HEK293 (cell line): ENCODE data around the gene ANAPC16.

Experiments used
- CTCF ChIP-seq: fragments of 450-650 bp; formaldehyde crosslinking; IDR thresholded peaks from 2 replicates; pipeline ENCODE4 v1.5.1; 2016; ENCODE audit warnings: missing biosample characterization, missing genetic modification characterization
- KLF1 ChIP-seq: fragments of 450-650 bp; formaldehyde crosslinking; IDR thresholded peaks from 2 replicates; pipeline ENCODE4 v1.5.1; 2016; ENCODE audit warnings: missing biosample characterization, missing genetic modification characterization
- KLF16 ChIP-seq: fragments of 450-650 bp; formaldehyde crosslinking; IDR thresholded peaks from 2 replicates; pipeline ENCODE4 v1.5.1; 2017; ENCODE audit warnings: missing biosample characterization, missing genetic modification characterization
- ZBTB1 ChIP-seq: fragments of 450-650 bp; formaldehyde crosslinking; IDR thresholded peaks from 2 replicates; pipeline ENCODE4 v1.5.1; 2016; ENCODE audit warnings: missing biosample characterization, missing genetic modification characterization
- ZIC2 ChIP-seq: fragments of 450-650 bp; formaldehyde crosslinking; IDR thresholded peaks from 2 replicates; pipeline ENCODE4 v1.5.1; 2016; ENCODE audit warnings: missing biosample characterization, missing genetic modification characterization
- ZNF138 ChIP-seq: fragments of 450-650 bp; formaldehyde crosslinking; IDR thresholded peaks from 2 replicates; pipeline ENCODE4 v1.5.1; 2016; ENCODE audit warnings: missing biosample characterization, missing genetic modification characterization, borderline replicate concordance
- ZNF423 ChIP-seq: fragments of 450-650 bp; formaldehyde crosslinking; IDR thresholded peaks from 2 replicates; pipeline ENCODE4 v1.5.1; 2016; ENCODE audit warnings: missing biosample characterization, missing genetic modification characterization
- ZNF776 ChIP-seq: fragments of 450-650 bp; formaldehyde crosslinking; IDR thresholded peaks from 2 replicates; pipeline ENCODE4 v1.5.0; 2017; ENCODE audit warnings: missing biosample characterization, missing genetic modification characterization, borderline replicate concordance
- ZNF792 ChIP-seq: fragments of 450-650 bp; formaldehyde crosslinking; IDR thresholded peaks from 2 replicates; pipeline ENCODE4 v1.5.1; 2016; ENCODE audit warnings: missing biosample characterization, missing genetic modification characterization
- ZSCAN18 ChIP-seq: fragments of 450-650 bp; formaldehyde crosslinking; IDR thresholded peaks from 2 replicates; pipeline ENCODE4 v1.5.1; 2016; ENCODE audit warnings: missing biosample characterization, missing genetic modification characterization
- TF ChIP-seq, protein P1 (sequence below): fragments of 450-650 bp; formaldehyde crosslinking; IDR thresholded peaks from 2 replicates; pipeline ENCODE4 v1.5.1; 2016; ENCODE audit warnings: missing biosample characterization, missing genetic modification characterization
- TF ChIP-seq, protein P2 (sequence below): fragments of 450-650 bp; formaldehyde crosslinking; IDR thresholded peaks from 2 replicates; pipeline ENCODE4 v1.5.1; 2016; ENCODE audit warnings: missing biosample characterization, missing genetic modification characterization, low read depth

- no peak for TF ChIP-seq ZNF776 (tag by site-specific recombination)
- no peak for TF ChIP-seq CTCF (tag by site-specific recombination)
- no peak for TF ChIP-seq ZNF792 (tag by site-specific recombination)
- TF ChIP-seq ZNF138 (tag by site-specific recombination), result no peak
- TF ChIP-seq, protein P1, sequence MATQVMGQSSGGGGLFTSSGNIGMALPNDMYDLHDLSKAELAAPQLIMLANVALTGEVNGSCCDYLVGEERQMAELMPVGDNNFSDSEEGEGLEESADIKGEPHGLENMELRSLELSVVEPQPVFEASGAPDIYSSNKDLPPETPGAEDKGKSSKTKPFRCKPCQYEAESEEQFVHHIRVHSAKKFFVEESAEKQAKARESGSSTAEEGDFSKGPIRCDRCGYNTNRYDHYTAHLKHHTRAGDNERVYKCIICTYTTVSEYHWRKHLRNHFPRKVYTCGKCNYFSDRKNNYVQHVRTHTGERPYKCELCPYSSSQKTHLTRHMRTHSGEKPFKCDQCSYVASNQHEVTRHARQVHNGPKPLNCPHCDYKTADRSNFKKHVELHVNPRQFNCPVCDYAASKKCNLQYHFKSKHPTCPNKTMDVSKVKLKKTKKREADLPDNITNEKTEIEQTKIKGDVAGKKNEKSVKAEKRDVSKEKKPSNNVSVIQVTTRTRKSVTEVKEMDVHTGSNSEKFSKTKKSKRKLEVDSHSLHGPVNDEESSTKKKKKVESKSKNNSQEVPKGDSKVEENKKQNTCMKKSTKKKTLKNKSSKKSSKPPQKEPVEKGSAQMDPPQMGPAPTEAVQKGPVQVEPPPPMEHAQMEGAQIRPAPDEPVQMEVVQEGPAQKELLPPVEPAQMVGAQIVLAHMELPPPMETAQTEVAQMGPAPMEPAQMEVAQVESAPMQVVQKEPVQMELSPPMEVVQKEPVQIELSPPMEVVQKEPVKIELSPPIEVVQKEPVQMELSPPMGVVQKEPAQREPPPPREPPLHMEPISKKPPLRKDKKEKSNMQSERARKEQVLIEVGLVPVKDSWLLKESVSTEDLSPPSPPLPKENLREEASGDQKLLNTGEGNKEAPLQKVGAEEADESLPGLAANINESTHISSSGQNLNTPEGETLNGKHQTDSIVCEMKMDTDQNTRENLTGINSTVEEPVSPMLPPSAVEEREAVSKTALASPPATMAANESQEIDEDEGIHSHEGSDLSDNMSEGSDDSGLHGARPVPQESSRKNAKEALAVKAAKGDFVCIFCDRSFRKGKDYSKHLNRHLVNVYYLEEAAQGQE (tag by site-specific recombination), result no peak
- TF ChIP-seq, protein P2, sequence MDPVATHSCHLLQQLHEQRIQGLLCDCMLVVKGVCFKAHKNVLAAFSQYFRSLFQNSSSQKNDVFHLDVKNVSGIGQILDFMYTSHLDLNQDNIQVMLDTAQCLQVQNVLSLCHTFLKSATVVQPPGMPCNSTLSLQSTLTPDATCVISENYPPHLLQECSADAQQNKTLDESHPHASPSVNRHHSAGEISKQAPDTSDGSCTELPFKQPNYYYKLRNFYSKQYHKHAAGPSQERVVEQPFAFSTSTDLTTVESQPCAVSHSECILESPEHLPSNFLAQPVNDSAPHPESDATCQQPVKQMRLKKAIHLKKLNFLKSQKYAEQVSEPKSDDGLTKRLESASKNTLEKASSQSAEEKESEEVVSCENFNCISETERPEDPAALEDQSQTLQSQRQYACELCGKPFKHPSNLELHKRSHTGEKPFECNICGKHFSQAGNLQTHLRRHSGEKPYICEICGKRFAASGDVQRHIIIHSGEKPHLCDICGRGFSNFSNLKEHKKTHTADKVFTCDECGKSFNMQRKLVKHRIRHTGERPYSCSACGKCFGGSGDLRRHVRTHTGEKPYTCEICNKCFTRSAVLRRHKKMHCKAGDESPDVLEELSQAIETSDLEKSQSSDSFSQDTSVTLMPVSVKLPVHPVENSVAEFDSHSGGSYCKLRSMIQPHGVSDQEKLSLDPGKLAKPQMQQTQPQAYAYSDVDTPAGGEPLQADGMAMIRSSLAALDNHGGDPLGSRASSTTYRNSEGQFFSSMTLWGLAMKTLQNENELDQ, result no peak
- no peak for TF ChIP-seq ZNF423 (tag by site-specific recombination)
- no peak for TF ChIP-seq KLF1
- TF ChIP-seq ZSCAN18, result no peak
- TF ChIP-seq KLF16 (tag by site-specific recombination), result no peak
- TF ChIP-seq ZIC2, result no peak
- no peak for TF ChIP-seq ZBTB1 (tag by site-specific recombination)
Measured at GRCh38 chr10:72201293-72201692, 14.5 kb upstream of the ANAPC16 start.
